A673 (cell line): ENCODE data around the gene COL5A3. TPM values are rescaled to one million over a fixed set of nuclear protein-coding genes. Genes with fewer than 3 reads are reported as not detected.

Experiments
- BruUV-seq: library from RNA; stranded (reverse); fragments of 400-500 nt; replicated peaks from 2 replicates; lab custom pipeline; 2021; lab: Mats Ljungman, UMichigan
- CTCF ChIA-PET: fragments of 300-600 bp; sonication (Branson Sonifier 250); formaldehyde crosslinking; loops from one replicate; lab custom pipeline; 2022; ENCODE audit warnings: antibody characterized with exemption; lab: Charles Lee
- POLR2A ChIA-PET: fragments of 300-600 bp; sonication (Branson Sonifier 250); formaldehyde crosslinking; loops from one replicate; lab custom pipeline; 2022; ENCODE audit warnings: antibody characterized with exemption; ENCODE audit not compliant: low non-redundant PET; lab: Charles Lee
- DNase-seq: peaks from one replicate; pipeline ENCODE4 v3.0.0-alpha.2; 2015; ENCODE audit warnings: low spot score
- H3K27ac ChIP-seq: fragments of 200-600 bp; sonication (generic); 2 replicates; pipeline ENCODE4 v1.5.1; 2016; ENCODE audit warnings: mixed run types, low read depth, mild to moderate bottlenecking, mixed read lengths, antibody characterized with exemption, low read length; ENCODE audit not compliant: poor library complexity, severe bottlenecking
- H3K27me3 ChIP-seq: fragments of 200-600 bp; sonication (generic); replicated peaks from 2 replicates; pipeline ENCODE4 v1.6.1; 2017; ENCODE audit warnings: mixed run types, low read depth, mild to moderate bottlenecking, mixed read lengths, antibody characterized with exemption, low read length; ENCODE audit not compliant: insufficient read depth, poor library complexity
- H3K36me3 ChIP-seq: fragments of 200-600 bp; sonication (generic); 2 replicates; pipeline ENCODE4 v1.6.1; 2016; ENCODE audit warnings: mixed run types, mild to moderate bottlenecking, mixed read lengths, antibody characterized with exemption, low read length; ENCODE audit not compliant: insufficient read depth, poor library complexity, severe bottlenecking
- H3K4me1 ChIP-seq: fragments of 200-600 bp; sonication (generic); 2 replicates; pipeline ENCODE4 v1.6.1; 2017; ENCODE audit warnings: mixed run types, mild to moderate bottlenecking, mixed read lengths, antibody characterized with exemption, low read length; ENCODE audit not compliant: insufficient read depth, poor library complexity, severe bottlenecking
- H3K4me3 ChIP-seq: fragments of 200-600 bp; sonication (generic); 2 replicates; pipeline ENCODE4 v1.5.1; 2016; ENCODE audit warnings: low read depth, mixed run types, mild to moderate bottlenecking, mixed read lengths, low read length; ENCODE audit not compliant: poor library complexity, severe bottlenecking
- H3K9me3 ChIP-seq: fragments of 200-600 bp; sonication (generic); 2 replicates; pipeline ENCODE4 v1.6.1; 2016; ENCODE audit warnings: mixed run types, low read depth, mild to moderate bottlenecking, mixed read lengths, antibody characterized with exemption, low read length; ENCODE audit not compliant: poor library complexity, severe bottlenecking
- EZH2 ChIP-seq: fragments of 200-600 bp; sonication (generic); IDR thresholded peaks from 2 replicates; pipeline ENCODE4 v1.6.1; 2017; ENCODE audit warnings: borderline replicate concordance, low read depth, mild to moderate bottlenecking, mixed read lengths, antibody characterized with exemption, low read length; ENCODE audit not compliant: poor library complexity, severe bottlenecking
- intact Hi-C: fragments of 100-400 bp; cut with micrococcal nuclease; formaldehyde crosslinking; loops from one replicate; pipeline ENCODE4 v1.10.0; 2022; ENCODE audit not compliant: unreplicated experiment
- total RNA-seq: library from RNA; stranded (reverse); gene quantifications from 2 replicates; pipeline ENCODE4 v1.2.3, GENCODE V29; 2021
- TF ChIP-seq, protein P1 (sequence below): fragments of 300-800, 200-600 bp; sonication (generic); conservative IDR thresholded peaks from 2 replicates; pipeline ENCODE4 v1.5.1; 2017; ENCODE audit warnings: low read depth, mild to moderate bottlenecking, antibody characterized with exemption, low read length, moderate library complexity, mixed read lengths

COL5A3 gene
- total RNA-seq, 1 experiment from 2014 or later = 6.8 TPM

DNA sequence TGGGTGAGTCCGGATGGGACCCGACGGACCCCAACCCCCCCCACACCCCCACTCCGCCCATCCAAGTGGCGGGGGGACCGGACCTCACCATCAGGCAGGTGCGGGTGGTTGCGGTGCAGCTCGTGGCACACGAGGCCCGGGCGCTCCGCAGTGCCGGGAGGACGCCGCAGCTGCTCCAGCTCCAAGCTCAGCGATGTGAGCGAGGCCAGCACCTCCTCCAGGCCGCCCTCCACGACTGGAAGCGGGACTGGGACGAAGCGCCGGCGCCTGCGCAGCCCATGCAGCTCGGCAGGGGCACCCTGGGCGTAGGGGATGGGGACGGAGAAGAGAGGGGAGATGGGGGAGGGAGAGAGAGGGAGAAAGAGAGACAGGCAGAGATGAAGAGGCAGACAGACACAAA is 43.9 kb downstream of the COL5A3 start:
- Histone ChIP-seq H3K27me3 (no peaks in the 10 kb centered on the region), H3K4me3 (no peak overlapping the region), H3K36me3 (no peaks in the 10 kb centered on the region), H3K9me3 (no peaks in the 10 kb centered on the region), H3K27ac (no peak overlapping the region), H3K4me1 (no peaks in the 10 kb centered on the region)
- no peak for TF ChIP-seq EZH2
- TF ChIP-seq, protein P1, sequence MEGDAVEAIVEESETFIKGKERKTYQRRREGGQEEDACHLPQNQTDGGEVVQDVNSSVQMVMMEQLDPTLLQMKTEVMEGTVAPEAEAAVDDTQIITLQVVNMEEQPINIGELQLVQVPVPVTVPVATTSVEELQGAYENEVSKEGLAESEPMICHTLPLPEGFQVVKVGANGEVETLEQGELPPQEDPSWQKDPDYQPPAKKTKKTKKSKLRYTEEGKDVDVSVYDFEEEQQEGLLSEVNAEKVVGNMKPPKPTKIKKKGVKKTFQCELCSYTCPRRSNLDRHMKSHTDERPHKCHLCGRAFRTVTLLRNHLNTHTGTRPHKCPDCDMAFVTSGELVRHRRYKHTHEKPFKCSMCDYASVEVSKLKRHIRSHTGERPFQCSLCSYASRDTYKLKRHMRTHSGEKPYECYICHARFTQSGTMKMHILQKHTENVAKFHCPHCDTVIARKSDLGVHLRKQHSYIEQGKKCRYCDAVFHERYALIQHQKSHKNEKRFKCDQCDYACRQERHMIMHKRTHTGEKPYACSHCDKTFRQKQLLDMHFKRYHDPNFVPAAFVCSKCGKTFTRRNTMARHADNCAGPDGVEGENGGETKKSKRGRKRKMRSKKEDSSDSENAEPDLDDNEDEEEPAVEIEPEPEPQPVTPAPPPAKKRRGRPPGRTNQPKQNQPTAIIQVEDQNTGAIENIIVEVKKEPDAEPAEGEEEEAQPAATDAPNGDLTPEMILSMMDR = no peak
- intact Hi-C loops = no loop called here
- DNase-seq = no peak
- CTCF ChIA-PET = interaction anchor here (0.8 kb wide), 1 partner anchor 34 kb away, joined by 7 read pairs; no protein-coding TSS in a partner anchor
- POLR2A ChIA-PET = no interaction called here
- no TSS peak for BruUV-seq

DNA sequence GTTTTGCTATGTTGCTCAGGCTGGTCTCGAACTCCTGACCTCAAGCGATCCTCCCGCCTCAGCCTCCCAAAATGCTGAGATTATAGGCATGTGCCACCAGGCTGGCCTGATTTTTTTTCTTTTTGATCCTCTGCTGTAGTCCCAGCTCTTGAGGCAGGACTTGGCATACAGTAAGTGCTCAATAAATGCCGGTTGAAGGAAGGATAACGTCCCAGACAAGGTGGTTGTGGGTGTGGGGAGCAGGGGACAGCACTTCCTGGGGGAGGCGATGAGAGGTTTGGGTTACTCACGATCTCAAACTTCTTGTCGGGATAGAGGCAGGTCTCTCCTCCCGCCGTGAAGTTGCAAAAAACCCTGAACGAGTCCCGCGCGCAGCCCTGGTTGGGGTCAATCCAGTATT is 44.3 kb downstream of the COL5A3 start:
- H3K4me3 ChIP-seq = no peak overlapping the region
- no peaks in the 10 kb centered on the region for H3K9me3 ChIP-seq
- H3K4me1 ChIP-seq = no peaks in the 10 kb centered on the region
- intact Hi-C loops = no loop called here
- TF ChIP-seq, protein P1 = no peak
- TF ChIP-seq EZH2 = no peak
- H3K27me3 ChIP-seq = no peaks in the 10 kb centered on the region
- ChIA-PET POLR2A (no interaction called here), CTCF (interaction anchor here (0.8 kb wide), 1 partner anchor 34 kb away, joined by 7 read pairs; no protein-coding TSS in a partner anchor)
- no peak overlapping the region for H3K27ac ChIP-seq
- BruUV-seq = no TSS peak
- DNase-seq = no peak
- H3K36me3 ChIP-seq = no peaks in the 10 kb centered on the region

DNA sequence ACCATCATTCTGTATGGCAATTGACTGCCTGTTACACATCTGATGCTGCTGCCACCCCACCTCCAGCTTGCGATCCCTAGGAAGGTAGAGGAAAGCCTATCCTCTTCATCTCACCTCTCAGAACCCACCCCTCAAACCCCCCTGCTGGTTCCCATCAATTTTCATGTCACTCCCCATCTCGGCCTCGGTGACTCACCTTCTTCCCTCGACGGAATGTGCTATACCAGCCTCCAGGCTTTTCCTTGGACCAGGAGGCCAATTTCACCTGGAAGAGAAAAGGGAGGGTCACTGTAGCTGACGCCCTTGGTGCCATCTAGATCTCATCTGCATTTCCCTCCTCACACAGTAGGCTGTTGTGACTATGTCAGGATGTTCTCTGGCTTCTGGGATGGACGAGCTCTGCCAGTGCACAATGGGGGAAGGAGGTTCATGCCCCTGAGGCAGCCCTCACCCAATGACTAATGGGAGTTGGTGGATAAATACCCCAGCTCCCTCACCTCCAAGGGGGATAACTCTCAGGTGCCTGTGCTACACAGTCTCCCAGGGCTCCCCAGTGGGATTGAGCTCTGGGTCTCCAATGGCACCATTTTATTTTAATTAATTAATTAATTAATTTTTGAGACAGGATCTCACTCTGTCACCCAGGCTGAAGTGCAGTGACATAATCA is 47.5 kb downstream of the COL5A3 start:
- Histone ChIP-seq H3K4me3 (no peak overlapping the region), H3K4me1 (no peaks in the 10 kb centered on the region), H3K9me3 (no peaks in the 10 kb centered on the region), H3K36me3 (no peaks in the 10 kb centered on the region), H3K27ac (no peak overlapping the region), H3K27me3 (no peaks in the 10 kb centered on the region)
- ChIA-PET CTCF (no interaction called here), POLR2A (no interaction called here)
- DNase-seq = no peak
- TF ChIP-seq EZH2 = no peak
- TF ChIP-seq, protein P1 = no peak
- BruUV-seq = no TSS peak
- intact Hi-C loops = no loop called here
